K562 (cell line): ENCODE results near the gene RAG2. TPM values are rescaled to one million over a fixed set of nuclear protein-coding genes. Genes with fewer than 3 reads are reported as not detected.

ENCODE experiments used
- ATAC-seq: fragments of 200-7000 bp; cut with Tn5 transposase; 3 replicates; pipeline ENCODE4 v1.9.1; 2020; ENCODE audit warnings: moderate library complexity
- BruUV-seq: library from RNA; stranded (reverse); fragments of 400-500 nt; replicated peaks from 2 replicates; lab custom pipeline; 2021; lab: Mats Ljungman, UMichigan
- CTCF ChIA-PET: fragments of 300-600 bp; formaldehyde crosslinking; extraction: SDS; loops from one replicate; lab custom pipeline; 2021; ENCODE audit warnings: low intra/inter-chr PET ratio; lab: Yijun Ruan, JAX
- POLR2A ChIA-PET: fragments of 300-600, 350-650 bp; sonication (Branson Sonifier 250); formaldehyde crosslinking; extraction: SDS; loops from one replicate; lab custom pipeline; 2021; ENCODE audit warnings: antibody characterized with exemption, inconsistent platforms; lab: Yijun Ruan, JAX
- DNase-seq, 4 experiments: peaks; one replicate each; pipeline versions ENCODE4 v3.0.0 to v3.0.0-alpha.2; 2011 to 2018; ENCODE audit warnings: low spot score in 3 of 4, mixed read lengths in 3 of 4; ENCODE audit errors: extremely low read depth in 1 of 4
- FAIRE-seq: peaks from 2 replicates; lab custom pipeline; 2011; peaks lifted over from hg19 to GRCh38; lab: Jason Lieb, UNC
- H2AFZ ChIP-seq: 2 replicates; pipeline ENCODE4 v1.6.0; 2011; ENCODE audit warnings: low read depth, low read length, control low read depth, inconsistent platforms
- H3K27ac ChIP-seq: fragments of 200-600 bp; 3 replicates; pipeline ENCODE4 v1.8.0; 2011; ENCODE audit warnings: low read depth, mild to moderate bottlenecking, control low read depth, inconsistent platforms, low read length, moderate library complexity, mixed read lengths; ENCODE audit errors: extremely low read depth
- H3K27me3 ChIP-seq, 2 experiments: fragments of 300-600 bp in 1 of 2; 2 replicates in 1 of 2; 3 replicates in 1 of 2; pipeline versions ENCODE4 v1.6.0 to v1.8.0; 2011; ENCODE audit warnings: inconsistent platforms in 2 of 2, low read length in 2 of 2, mild to moderate bottlenecking in 1 of 2, mixed read lengths in 1 of 2, moderate library complexity in 1 of 2; ENCODE audit not compliant: control insufficient read depth in 2 of 2, insufficient read depth in 2 of 2
- H3K36me3 ChIP-seq: fragments of 300-600 bp; 3 replicates; pipeline ENCODE4 v1.8.0; 2011; ENCODE audit warnings: mild to moderate bottlenecking, low read length, inconsistent platforms; ENCODE audit not compliant: control insufficient read depth, insufficient read depth
- H3K4me1 ChIP-seq, 2 experiments: fragments of 200-600 bp in 1 of 2; replicated peaks in 1 of 2; 2 replicates in 1 of 2; 3 replicates in 1 of 2; pipeline versions ENCODE4 v1.5.1 to v1.8.0; 2011; ENCODE audit warnings: inconsistent platforms in 2 of 2, low read length in 2 of 2, mild to moderate bottlenecking in 1 of 2, mixed read lengths in 1 of 2, moderate library complexity in 1 of 2; ENCODE audit not compliant: control insufficient read depth in 2 of 2, insufficient read depth in 2 of 2
- H3K4me2 ChIP-seq: 2 replicates; pipeline ENCODE4 v1.6.1; 2011; ENCODE audit warnings: low read length, control low read depth, inconsistent platforms, mixed read lengths; ENCODE audit not compliant: insufficient read depth
- H3K4me3 ChIP-seq: fragments of 200-600 bp; sonication (generic), shearing (Covaris generic); 2 replicates; pipeline ENCODE4 v1.5.1; 2016; ENCODE audit warnings: control low read depth, inconsistent platforms
- H3K79me2 ChIP-seq: fragments of 200-600 bp; 3 replicates; pipeline ENCODE4 v1.8.0; 2011; ENCODE audit warnings: low read length, inconsistent platforms; ENCODE audit not compliant: control insufficient read depth, insufficient read depth
- H3K9ac ChIP-seq, 2 experiments: 2 replicates each; pipeline versions ENCODE4 v1.6.0 to v1.6.1; 2011; ENCODE audit warnings: low read depth in 2 of 2, low read length in 2 of 2, control low read depth in 1 of 2, inconsistent platforms in 1 of 2, mild to moderate bottlenecking in 1 of 2, mixed read lengths in 1 of 2; ENCODE audit not compliant: insufficient read depth in 1 of 2
- H3K9me1 ChIP-seq: one replicate; pipeline ENCODE4 v1.6.0; 2011; ENCODE audit warnings: inconsistent platforms, mild to moderate bottlenecking, low read length, moderate library complexity; ENCODE audit not compliant: control insufficient read depth, insufficient read depth
- H3K9me3 ChIP-seq: replicated peaks from 2 replicates; pipeline ENCODE4 v1.5.1; 2011; ENCODE audit warnings: low read depth, low read length, inconsistent platforms; ENCODE audit not compliant: control insufficient read depth, insufficient read depth
- H4K20me1 ChIP-seq: replicated peaks from 2 replicates; pipeline ENCODE4 v1.6.1; 2011; ENCODE audit warnings: low read length, inconsistent platforms, mixed read lengths; ENCODE audit not compliant: control insufficient read depth, insufficient read depth
- DMBX1 ChIP-seq: fragments of 250-450 bp; sonication (Bioruptor Pico); IDR thresholded peaks from 2 replicates; pipeline ENCODE4 v1.8.0; 2022; ENCODE audit warnings: inconsistent platforms, mild to moderate bottlenecking, moderate library complexity, borderline replicate concordance
- ZNF175 ChIP-seq: fragments of 200-800 bp; sonication (Bioruptor generic); IDR thresholded peaks from 2 replicates; pipeline ENCODE4 v1.6.1; 2016; ENCODE audit warnings: low read depth, mild to moderate bottlenecking, missing genetic modification characterization, missing compliant biosample characterization
- WGBS: fragments of 100-300 bp; shearing (Covaris generic); methylation state at CpG from one replicate; pipeline ENCODE4 v1.1.6; 2016; ENCODE audit warnings: low coverage, mixed read lengths; ENCODE audit not compliant: insufficient coverage; ENCODE audit errors: missing lambda C conversion rate; 5-methylcytosine and 5-hydroxymethylcytosine counted together
- in situ Hi-C: fragments of 300-500 bp; cut with MboI; formaldehyde crosslinking; loops from 4 replicates; pipeline ENCODE4 v1.15.0; 2018; ENCODE audit warnings: inconsistent platforms, mixed read lengths
- intact Hi-C: fragments of 100-400 bp; cut with micrococcal nuclease; formaldehyde crosslinking; loops from 2 replicates; pipeline ENCODE4 v1.14.2; 2022
- polyA plus RNA-seq, 8 experiments: library from polyadenylated mRNA; depleted of rRNA in 4 of 8; stranded (reverse) in 5 of 8; unstranded in 3 of 8; fragments of >200 nt; fragmentation: Nextera tagmentation in 2 of 8; fragmentation: Illumina TruSeq in 1 of 8; extraction: Ambion mirVana in 2 of 8; extraction: Trizol in 1 of 8; gene quantifications; 2 replicates each; pipeline versions ENCODE4 v1.2.1 to v1.2.3, GENCODE V29; 2011 to 2014; ENCODE audit warnings: inconsistent platforms in 1 of 8, missing spikeins in 1 of 8
- total RNA-seq, 7 experiments: library from RNA; depleted of rRNA in 6 of 7; stranded (reverse); fragments of >200 nt in 6 of 7; fragmentation: Illumina TruSeq in 2 of 7; extraction: Trizol in 2 of 7; gene quantifications; 2 replicates each; pipeline versions ENCODE4 v1.2.1 to v1.2.3, GENCODE V29; 2011 to 2021; ENCODE audit warnings: low replicate concordance in 1 of 7
- TF ChIP-seq, protein P1 (sequence below): fragments of 250-450 bp; sonication (Bioruptor Pico); IDR thresholded peaks from 2 replicates; pipeline ENCODE4 v1.8.0; 2022; ENCODE audit warnings: inconsistent platforms

The RAG2 gene
- total and polyA plus RNA-seq, 9 of the 15 experiments (the other 6 are each of a cell fraction or from before 2014, with no cell fraction given): 0.06 to 2.7 (median 0.26) TPM; not detected in 3

DNA sequence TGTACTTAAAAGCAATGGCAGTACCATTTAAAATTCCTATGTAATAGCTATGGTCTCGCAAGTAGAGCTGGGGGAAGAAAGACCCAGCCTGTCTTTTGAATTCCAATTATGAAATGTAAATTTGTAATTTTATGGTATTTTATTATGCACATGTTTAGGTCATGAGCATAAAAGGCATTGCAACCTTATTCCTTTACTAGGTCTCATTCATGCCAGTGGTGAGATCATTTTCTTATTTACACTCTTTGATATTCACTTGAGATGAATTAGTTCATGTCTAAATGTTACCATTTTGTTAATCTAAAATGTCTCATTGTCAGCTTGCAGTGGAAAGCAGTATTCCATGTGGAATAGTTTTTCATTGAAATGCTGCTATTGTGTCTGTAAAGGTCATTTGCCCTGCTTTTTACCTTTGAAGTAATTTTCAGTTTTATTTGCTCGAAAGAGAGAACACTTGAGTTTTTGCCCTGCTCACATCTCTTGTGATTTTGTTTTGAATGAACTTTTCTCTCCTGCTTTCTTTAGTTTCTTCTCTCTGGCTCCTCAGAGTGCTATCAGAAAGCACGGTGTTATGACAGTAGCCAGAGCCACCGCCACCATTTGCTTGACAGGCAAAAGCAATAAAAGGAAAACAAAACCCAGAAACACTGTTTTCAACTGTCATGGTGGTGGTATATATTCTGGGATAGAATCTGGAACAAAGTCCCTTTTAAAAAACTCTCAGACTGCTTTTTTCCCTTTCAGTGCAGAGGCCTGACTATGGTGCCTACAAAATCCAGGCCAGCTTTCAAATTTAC is 37.2 kb upstream of the RAG2 start:
- Histone ChIP-seq H2AFZ (no peak overlapping the region), H3K79me2 (no peaks in the 10 kb centered on the region), H3K4me3 (no peak overlapping the region), H3K27ac (no peak overlapping the region), H3K4me2 (no peak overlapping the region), H3K36me3 (no peaks in the 10 kb centered on the region), H3K9ac (no peak overlapping the region), H3K27me3 (no peaks in the 10 kb centered on the region), H3K4me1 (no peaks in the 10 kb centered on the region), H3K9me3 (no peaks in the 10 kb centered on the region), H4K20me1 (no peaks in the 10 kb centered on the region), H3K9me1 (no peaks in the 10 kb centered on the region)
- intact Hi-C loops (no loop called here), in situ Hi-C loops (no loop called here)
- BruUV-seq: no TSS peak
- FAIRE-seq (no peak), DNase-seq (no peak), ATAC-seq (no peak)
- POLR2A ChIA-PET: no interaction called here
- TF ChIP-seq, protein P1, sequence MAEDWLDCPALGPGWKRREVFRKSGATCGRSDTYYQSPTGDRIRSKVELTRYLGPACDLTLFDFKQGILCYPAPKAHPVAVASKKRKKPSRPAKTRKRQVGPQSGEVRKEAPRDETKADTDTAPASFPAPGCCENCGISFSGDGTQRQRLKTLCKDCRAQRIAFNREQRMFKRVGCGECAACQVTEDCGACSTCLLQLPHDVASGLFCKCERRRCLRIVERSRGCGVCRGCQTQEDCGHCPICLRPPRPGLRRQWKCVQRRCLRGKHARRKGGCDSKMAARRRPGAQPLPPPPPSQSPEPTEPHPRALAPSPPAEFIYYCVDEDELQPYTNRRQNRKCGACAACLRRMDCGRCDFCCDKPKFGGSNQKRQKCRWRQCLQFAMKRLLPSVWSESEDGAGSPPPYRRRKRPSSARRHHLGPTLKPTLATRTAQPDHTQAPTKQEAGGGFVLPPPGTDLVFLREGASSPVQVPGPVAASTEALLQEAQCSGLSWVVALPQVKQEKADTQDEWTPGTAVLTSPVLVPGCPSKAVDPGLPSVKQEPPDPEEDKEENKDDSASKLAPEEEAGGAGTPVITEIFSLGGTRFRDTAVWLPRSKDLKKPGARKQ: no peak
- TF ChIP-seq DMBX1 (CRISPR knock-in tag) (no peak), ZNF175 (CRISPR knock-in tag) (no peak)
- CTCF ChIA-PET: no interaction called here
- 6% methylated on average over 4 of the region's 4 CpGs for WGBS
